HFFc6 (cell line): ENCODE data around the gene WDR54. TPM values are rescaled to one million over a fixed set of nuclear protein-coding genes. Genes with fewer than 3 reads are reported as not detected.

Source experiments
- DNase-seq: peaks from one replicate; pipeline ENCODE4 v3.0.0-alpha.2; 2018
- H3K27ac Mint-ChIP-seq: 2 replicates; pipeline ENCODE4 v1.8.0; 2020; ENCODE audit warnings: mild to moderate bottlenecking, mixed read lengths
- H3K27me3 Mint-ChIP-seq: 2 replicates; pipeline ENCODE4 v1.8.0; 2021; ENCODE audit warnings: mild to moderate bottlenecking, moderate library complexity, mixed read lengths; ENCODE audit not compliant: insufficient read depth
- H3K36me3 Mint-ChIP-seq: 2 replicates; pipeline ENCODE4 v1.8.0; 2021; ENCODE audit warnings: low read depth, mixed read lengths
- H3K4me1 Mint-ChIP-seq: 2 replicates; pipeline ENCODE4 v1.8.0; 2020; ENCODE audit warnings: low read depth, mixed read lengths
- H3K4me3 Mint-ChIP-seq: 2 replicates; pipeline ENCODE4 v1.8.0; 2020; ENCODE audit warnings: mild to moderate bottlenecking, moderate library complexity, mixed read lengths
- H3K9me3 Mint-ChIP-seq: 2 replicates; pipeline ENCODE4 v1.8.0; 2020; ENCODE audit warnings: mild to moderate bottlenecking, mixed read lengths
- CTCF ChIP-seq: fragments of 200-600 bp; sonication (generic); IDR thresholded peaks from 2 replicates; pipeline ENCODE4 v1.5.0; 2021; ENCODE audit warnings: antibody characterized with exemption, mild to moderate bottlenecking
- long read RNA-seq: library from polyadenylated mRNA; unstranded; transcript quantifications from one replicate; pipeline ENCODE4 v2.0.0, GENCODE V29; 2019
- total RNA-seq, 6 experiments: library from RNA; stranded (reverse); fragmentation: NEBNext Ultra II Directional; extraction: Animal tissue kit (Norgen Biotek cat#: 25700); gene quantifications; 2 replicates in 1 of 6; 3 replicates in 5 of 6; pipeline ENCODE4 v1.2.3, GENCODE V29; 2021

The WDR54 gene
- total RNA-seq = 10 to 100 TPM; 30.7 to 37.7 (median 33.4) TPM
- long read RNA-seq, transcript WDR54-201 (10 exons, 1,147 nt) = major isoform, 35 of 55 reads
- long read RNA-seq, partial matches to known transcripts = 6 of 55 reads
- long read RNA-seq, other reads (novel, unspliced or antisense) = 7 of 55 reads

GRCh38 chr2:74421221-74421870 lies at the start of gene WDR54, which contains the start of gene C2orf81:
WDR54 (plus strand) TSS chr2:74421730; CDS start chr2:74422154, 424 bp downstream.
C2orf81 (minus strand) TSS chr2:74421619; CDS start chr2:74421560, 59 bp downstream.
- no peak for TF ChIP-seq CTCF
- peak; percentile 87 for DNase-seq
- H3K9me3 Mint-ChIP-seq = no peaks in the 10 kb centered on the region
- H3K4me3 Mint-ChIP-seq = peak within 1 kb of the TSS; percentile 98
- peaks cover 41% of the 10 kb centered on the region for H3K4me1 Mint-ChIP-seq
- peaks cover 15% of the 10 kb centered on the region for H3K36me3 Mint-ChIP-seq
- H3K27me3 Mint-ChIP-seq = no peaks in the 10 kb centered on the region; the same call in 1 of the 2 replicates
- peak within 1 kb of the TSS; percentile 98 for H3K27ac Mint-ChIP-seq

GRCh38 chr2:74372674-74373073 lies 48.9 kb upstream of the WDR54 start:
- Mint-ChIP-seq H3K27ac (no peak overlapping the region), H3K4me3 (no peak overlapping the region), H3K9me3 (no peaks in the 10 kb centered on the region), H3K36me3 (peaks cover 26% of the 10 kb centered on the region), H3K27me3 (peaks cover 1% of the 10 kb centered on the region; the same call in 1 of the 2 replicates), H3K4me1 (peaks cover 20% of the 10 kb centered on the region)
- DNase-seq = no peak
- no peak for TF ChIP-seq CTCF

GRCh38 chr2:74373221-74373676 lies 48.3 kb upstream of the WDR54 start:
- DNase-seq = no peak
- H3K36me3 Mint-ChIP-seq = peaks cover 23% of the 10 kb centered on the region
- H3K27ac Mint-ChIP-seq = no peak overlapping the region
- peaks cover 20% of the 10 kb centered on the region for H3K4me1 Mint-ChIP-seq
- H3K27me3 Mint-ChIP-seq = peaks cover 3% of the 10 kb centered on the region; the same call in 1 of the 2 replicates
- H3K9me3 Mint-ChIP-seq = no peaks in the 10 kb centered on the region
- no peak for TF ChIP-seq CTCF
- H3K4me3 Mint-ChIP-seq = no peak overlapping the region

- H3K36me3 Mint-ChIP-seq = peaks cover 24% of the 10 kb centered on the region
- peaks cover 3% of the 10 kb centered on the region; the same call in 1 of the 2 replicates for H3K27me3 Mint-ChIP-seq
- peak overlapping the region; percentile 57; the same call in 1 of the 2 replicates for H3K27ac Mint-ChIP-seq
- TF ChIP-seq CTCF = no peak
- peak overlapping the region; percentile 35; the same call in 1 of the 2 replicates for H3K4me3 Mint-ChIP-seq
- H3K4me1 Mint-ChIP-seq = peaks cover 27% of the 10 kb centered on the region
- no peak for DNase-seq
- no peaks in the 10 kb centered on the region for H3K9me3 Mint-ChIP-seq
These were observed 47.5 kb upstream of the WDR54 start for GRCh38 chr2:74373985-74374384.

- peak; percentile 67 for DNase-seq
- Mint-ChIP-seq H3K4me3 (peak overlapping the region; percentile 35), H3K36me3 (peaks cover 24% of the 10 kb centered on the region), H3K4me1 (peaks cover 34% of the 10 kb centered on the region), H3K27me3 (peaks cover 3% of the 10 kb centered on the region; the same call in 1 of the 2 replicates), H3K27ac (peak overlapping the region; percentile 57), H3K9me3 (no peaks in the 10 kb centered on the region)
- no peak for TF ChIP-seq CTCF
These were observed 46.9 kb upstream of the WDR54 start for GRCh38 chr2:74374509-74375205.
